SK-N-SH treated with all-trans-retinoic acid at 6 μM for 48 hours (cell line): ENCODE results near the gene SGPP1.

Source experiments
- ATAC-seq: fragments of 200-7000 bp; cut with Tn5 transposase; 3 replicates; pipeline ENCODE4 v1.9.1; 2020; ENCODE audit warnings: mild to moderate bottlenecking, moderate library complexity
- ARNTL ChIP-seq: fragments of 450-650 bp; formaldehyde crosslinking; IDR thresholded peaks from 2 replicates; pipeline ENCODE4 v1.5.0; 2020; ENCODE audit warnings: low read depth, mild to moderate bottlenecking, moderate library complexity, borderline replicate concordance
- BACH2 ChIP-seq: fragments of 250-450 bp; sonication (Bioruptor Pico); IDR thresholded peaks from 2 replicates; pipeline ENCODE4 v1.9.0; 2021; ENCODE audit warnings: mild to moderate bottlenecking, borderline replicate concordance
- CREB5 ChIP-seq: fragments of 250-450 bp; sonication (Bioruptor Pico); IDR thresholded peaks from 2 replicates; pipeline ENCODE4 v1.5.1; 2020; ENCODE audit warnings: low read depth, mild to moderate bottlenecking, moderate library complexity
- CSRNP3 ChIP-seq: fragments of 250-450 bp; sonication (Bioruptor Pico); IDR thresholded peaks from 2 replicates; pipeline ENCODE4 v1.5.1; 2021; ENCODE audit warnings: mild to moderate bottlenecking, moderate library complexity
- ESRRG ChIP-seq: fragments of 250-450 bp; sonication (Bioruptor Pico); IDR thresholded peaks from 2 replicates; pipeline ENCODE4 v1.6.1; 2021; ENCODE audit warnings: mild to moderate bottlenecking
- GLIS3 ChIP-seq: fragments of 250-450 bp; sonication (Bioruptor Pico); IDR thresholded peaks from 2 replicates; pipeline ENCODE4 v1.5.0; 2020; ENCODE audit warnings: mild to moderate bottlenecking, moderate library complexity
- ISL1 ChIP-seq: fragments of 250-450 bp; sonication (Bioruptor Pico); IDR thresholded peaks from 2 replicates; pipeline ENCODE4 v2.1.2; 2022; ENCODE audit warnings: mild to moderate bottlenecking, moderate library complexity
- OSR1 ChIP-seq: fragments of 250-450 bp; sonication (Bioruptor Pico); IDR thresholded peaks from 2 replicates; pipeline ENCODE4 v1.8.0; 2022; ENCODE audit warnings: moderate library complexity, mild to moderate bottlenecking, inconsistent platforms
- PATZ1 ChIP-seq: fragments of 250-450 bp; sonication (Bioruptor Pico); IDR thresholded peaks from 2 replicates; pipeline ENCODE4 v1.8.0; 2020; ENCODE audit warnings: mild to moderate bottlenecking, moderate library complexity, borderline replicate concordance
- POU6F1 ChIP-seq: fragments of 250-450 bp; sonication (Bioruptor Pico); IDR thresholded peaks from 2 replicates; pipeline ENCODE4 v1.8.0; 2021; ENCODE audit warnings: low read depth, mild to moderate bottlenecking, moderate library complexity, borderline replicate concordance
- PPARA ChIP-seq: fragments of 250-450 bp; sonication (Bioruptor Pico); IDR thresholded peaks from 2 replicates; pipeline ENCODE4 v1.5.0; 2020; ENCODE audit warnings: mild to moderate bottlenecking, borderline replicate concordance
- RARB ChIP-seq: fragments of 250-450 bp; sonication (Bioruptor Pico); IDR thresholded peaks from 2 replicates; pipeline ENCODE4 v1.8.0; 2021; ENCODE audit warnings: mild to moderate bottlenecking, moderate library complexity
- SNAI2 ChIP-seq: fragments of 250-450 bp; sonication (Bioruptor Pico); IDR thresholded peaks from 2 replicates; pipeline ENCODE4 v1.5.0; 2020; ENCODE audit warnings: mild to moderate bottlenecking, moderate library complexity
- TCF4 ChIP-seq: fragments of 250-450 bp; sonication (Bioruptor Pico); IDR thresholded peaks from 2 replicates; pipeline ENCODE4 v1.8.0; 2021; ENCODE audit warnings: mild to moderate bottlenecking, moderate library complexity, borderline replicate concordance
- TOX ChIP-seq: fragments of 250-450 bp; sonication (Bioruptor Pico); IDR thresholded peaks from 2 replicates; pipeline ENCODE4 v1.8.0; 2021; ENCODE audit warnings: mild to moderate bottlenecking, moderate library complexity, borderline replicate concordance
- ZC3H10 ChIP-seq: fragments of 250-450 bp; sonication (Bioruptor Pico); IDR thresholded peaks from 2 replicates; pipeline ENCODE4 v1.5.1; 2021; ENCODE audit warnings: mild to moderate bottlenecking, moderate library complexity
- ZFP3 ChIP-seq: fragments of 250-450 bp; sonication (Bioruptor Pico); IDR thresholded peaks from 2 replicates; pipeline ENCODE4 v1.5.0; 2020; ENCODE audit warnings: mild to moderate bottlenecking, moderate library complexity
- ZFP30 ChIP-seq: fragments of 450-650 bp; formaldehyde crosslinking; IDR thresholded peaks from 2 replicates; pipeline ENCODE4 v1.5.0; 2022; ENCODE audit warnings: mild to moderate bottlenecking, moderate library complexity
- ZNF565 ChIP-seq: fragments of 450-650 bp; formaldehyde crosslinking; conservative IDR thresholded peaks from 2 replicates; pipeline ENCODE4 v1.5.0; 2020; ENCODE audit warnings: low read depth, mild to moderate bottlenecking, moderate library complexity
- ZNF70 ChIP-seq: fragments of 450-650 bp; formaldehyde crosslinking; IDR thresholded peaks from 2 replicates; pipeline ENCODE4 v1.5.0; 2020; ENCODE audit warnings: mild to moderate bottlenecking, moderate library complexity
- ZNF8 ChIP-seq: fragments of 450-650 bp; formaldehyde crosslinking; IDR thresholded peaks from 2 replicates; pipeline ENCODE4 v1.5.0; 2020; ENCODE audit warnings: mild to moderate bottlenecking, moderate library complexity

Gene SGPP1

GRCh38 chr14:63692310-63693020 is 35.4 kb downstream of the SGPP1 start (continued):
- TF ChIP-seq ESRRG (CRISPR knock-in tag) (no peak), TCF4 (CRISPR knock-in tag) (no peak), ZNF565 (CRISPR knock-in tag) (no peak), SNAI2 (no peak), TOX (CRISPR knock-in tag) (no peak), PPARA (CRISPR knock-in tag) (no peak), RARB (CRISPR knock-in tag) (no peak), ZNF70 (no peak), PATZ1 (CRISPR knock-in tag) (no peak), ARNTL (no peak), GLIS3 (no peak), ZC3H10 (no peak)

- ATAC-seq: no peak
These were observed 38.7 kb downstream of the SGPP1 start for GRCh38 chr14:63689132-63689531.

GRCh38 chr14:63686926-63687325 is 40.9 kb downstream of the SGPP1 start:
- ATAC-seq: no peak
- TF ChIP-seq GLIS3 (no peak), ARNTL (no peak), CREB5 (CRISPR knock-in tag) (no peak), BACH2 (CRISPR knock-in tag) (no peak), POU6F1 (CRISPR knock-in tag) (no peak), ZNF8 (CRISPR knock-in tag) (no peak), CSRNP3 (CRISPR knock-in tag) (no peak), ZNF565 (CRISPR knock-in tag) (no peak), ISL1 (no peak), ZFP30 (no peak), OSR1 (no peak), PATZ1 (CRISPR knock-in tag) (no peak), ZFP3 (CRISPR knock-in tag) (no peak), PPARA (CRISPR knock-in tag) (no peak)

More at GRCh38 chr14:63689132-63689531, 38.7 kb downstream of the SGPP1 start:
- TF ChIP-seq ZC3H10 (no peak), ZFP30 (no peak), ARNTL (no peak), POU6F1 (CRISPR knock-in tag) (no peak), SNAI2 (no peak), ZNF8 (CRISPR knock-in tag) (no peak), OSR1 (no peak), ISL1 (no peak), PPARA (CRISPR knock-in tag) (no peak)
- TF ChIP-seq, all 23 proteins: peak for 0
